HEK293 (cell line): ENCODE data around the gene PRKAG2.
"Not testable (repeated sequence)": the region's sequence is repeated elsewhere in the genome, so short reads cannot be mapped to it uniquely, and the experiment has no call there.

Source experiments
- CTCF ChIA-PET: fragments of 350-600 bp; formaldehyde crosslinking; extraction: SDS; loops from one replicate; lab custom pipeline; 2021; ENCODE audit warnings: antibody characterized with exemption; lab: Yijun Ruan, JAX
- POLR2A ChIA-PET: fragments of 300-600 bp; formaldehyde crosslinking; extraction: SDS; loops from one replicate; lab custom pipeline; 2020; ENCODE audit warnings: antibody characterized with exemption, inconsistent platforms; lab: Yijun Ruan, JAX
- H3K27ac ChIP-seq: fragments of 200-500 bp; sonication (Bioruptor generic); 2 replicates; pipeline ENCODE4 v1.5.1; 2014; ENCODE audit warnings: low read depth, low read length, control low read depth, inconsistent platforms; ENCODE audit errors: extremely low read depth
- H3K36me3 ChIP-seq, 2 experiments: fragments of 200-500 bp in 1 of 2; sonication (Bioruptor generic) in 1 of 2; 1 replicate in 1 of 2; 2 replicates in 1 of 2; pipeline ENCODE4 v1.5.1; 2014 to 2017; ENCODE audit warnings: inconsistent platforms in 2 of 2, low read length in 2 of 2; ENCODE audit not compliant: control insufficient read depth in 2 of 2, insufficient read depth in 1 of 2
- H3K4me1 ChIP-seq: fragments of 200-500 bp; sonication (Bioruptor generic); 2 replicates; pipeline ENCODE4 v1.5.1; 2014; ENCODE audit warnings: mild to moderate bottlenecking, low read length, inconsistent platforms; ENCODE audit not compliant: control insufficient read depth, insufficient read depth
- H3K4me3 ChIP-seq: 2 replicates; pipeline ENCODE4 v1.5.1; 2011; ENCODE audit warnings: low read depth, mild to moderate bottlenecking, control low read depth, low read length, moderate library complexity
- H3K9me3 ChIP-seq: fragments of 200-500 bp; sonication (Bioruptor generic); 2 replicates; pipeline ENCODE4 v1.5.1; 2014; ENCODE audit warnings: low read depth, low read length, inconsistent platforms; ENCODE audit not compliant: control insufficient read depth, insufficient read depth
- SP7 ChIP-seq: fragments of 450-650 bp; formaldehyde crosslinking; IDR thresholded peaks from 2 replicates; pipeline ENCODE4 v1.5.1; 2016; ENCODE audit warnings: missing biosample characterization, missing genetic modification characterization
- WT1 ChIP-seq: fragments of 450-650 bp; formaldehyde crosslinking; IDR thresholded peaks from 2 replicates; pipeline ENCODE4 v1.5.1; 2016; ENCODE audit warnings: missing biosample characterization, missing genetic modification characterization
- ZFHX2 ChIP-seq: fragments of 450-650 bp; formaldehyde crosslinking; conservative IDR thresholded peaks from 2 replicates; pipeline ENCODE4 v1.5.1; 2016; ENCODE audit warnings: missing biosample characterization, missing genetic modification characterization
- ZNF169 ChIP-seq: fragments of 450-650 bp; formaldehyde crosslinking; IDR thresholded peaks from 2 replicates; pipeline ENCODE4 v1.5.1; 2016; ENCODE audit warnings: missing biosample characterization, missing genetic modification characterization
- ZNF23 ChIP-seq: fragments of 450-650 bp; formaldehyde crosslinking; IDR thresholded peaks from 2 replicates; pipeline ENCODE4 v1.5.1; 2016; ENCODE audit warnings: missing biosample characterization, missing genetic modification characterization, borderline replicate concordance
- ZNF423 ChIP-seq: fragments of 450-650 bp; formaldehyde crosslinking; IDR thresholded peaks from 2 replicates; pipeline ENCODE4 v1.5.1; 2016; ENCODE audit warnings: missing biosample characterization, missing genetic modification characterization
- ZNF670 ChIP-seq: fragments of 450-650 bp; formaldehyde crosslinking; IDR thresholded peaks from 2 replicates; pipeline ENCODE4 v1.5.1; 2016; ENCODE audit warnings: missing biosample characterization, missing genetic modification characterization, low read depth
- ZNF830 ChIP-seq: fragments of 450-650 bp; IDR thresholded peaks from 2 replicates; pipeline ENCODE4 v1.5.0; 2018; ENCODE audit warnings: missing biosample characterization, missing genetic modification characterization, low read depth, mild to moderate bottlenecking, moderate library complexity
- TF ChIP-seq, protein P1 (sequence below): fragments of 450-650 bp; formaldehyde crosslinking; IDR thresholded peaks from 2 replicates; pipeline ENCODE4 v1.5.1; 2016; ENCODE audit warnings: missing biosample characterization, missing genetic modification characterization
- TF ChIP-seq, protein P2 (sequence below): fragments of 450-650 bp; formaldehyde crosslinking; IDR thresholded peaks from 2 replicates; pipeline ENCODE4 v1.5.1; 2016; ENCODE audit warnings: missing biosample characterization, missing genetic modification characterization
- TF ChIP-seq, protein P3 (sequence below): fragments of 450-650 bp; formaldehyde crosslinking; IDR thresholded peaks from 2 replicates; pipeline ENCODE4 v1.5.1; 2017; ENCODE audit warnings: missing biosample characterization, missing genetic modification characterization
- TF ChIP-seq, protein P4 (sequence below): fragments of 450-650 bp; formaldehyde crosslinking; IDR thresholded peaks from 2 replicates; pipeline ENCODE4 v1.5.1; 2017; ENCODE audit warnings: missing biosample characterization, missing genetic modification characterization
- TF ChIP-seq, protein P5 (sequence below): fragments of 450-650 bp; formaldehyde crosslinking; IDR thresholded peaks from 2 replicates; pipeline ENCODE4 v1.5.0; 2017; ENCODE audit warnings: missing biosample characterization, missing genetic modification characterization, borderline replicate concordance
- TF ChIP-seq, protein P6 (sequence below): fragments of 450-650 bp; formaldehyde crosslinking; IDR thresholded peaks from 2 replicates; pipeline ENCODE4 v1.5.1; 2016; ENCODE audit warnings: missing biosample characterization, missing genetic modification characterization

The PRKAG2 gene

DNA sequence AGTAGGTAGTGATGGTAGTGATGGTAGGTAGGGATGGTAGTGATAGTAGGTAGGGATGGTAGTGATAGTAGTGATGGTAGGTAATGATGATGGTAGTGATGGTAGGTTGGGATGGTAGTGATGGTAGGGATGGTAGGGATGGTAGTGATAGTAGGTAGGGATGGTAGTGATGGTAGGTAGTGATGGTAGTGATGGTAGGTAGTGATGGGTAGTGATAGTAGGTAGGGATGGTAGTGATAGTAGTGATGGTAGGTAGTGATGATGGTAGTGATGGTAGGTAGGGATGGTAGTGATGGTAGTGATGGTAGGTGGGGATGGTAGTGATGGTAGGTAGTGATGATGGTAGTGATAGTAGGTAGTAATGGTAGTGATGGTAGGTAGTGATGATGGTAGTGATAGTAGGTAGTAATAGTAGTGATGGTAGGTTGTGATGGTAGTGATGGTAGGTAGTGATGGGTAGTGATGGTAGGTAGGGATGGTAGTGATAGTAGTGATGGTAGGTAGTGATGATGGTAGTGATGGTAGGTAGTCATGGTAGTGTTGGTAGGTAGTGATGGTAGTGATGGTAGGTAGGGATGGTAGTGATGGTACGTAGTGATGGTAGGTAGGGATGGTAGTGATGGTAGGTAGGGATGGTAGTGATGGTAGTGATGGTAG is 35.4 kb downstream of the PRKAG2 start:
- TF ChIP-seq, protein P1, sequence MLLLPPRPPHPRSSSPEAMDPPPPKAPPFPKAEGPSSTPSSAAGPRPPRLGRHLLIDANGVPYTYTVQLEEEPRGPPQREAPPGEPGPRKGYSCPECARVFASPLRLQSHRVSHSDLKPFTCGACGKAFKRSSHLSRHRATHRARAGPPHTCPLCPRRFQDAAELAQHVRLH (tag by site-specific recombination), result peak; percentile 93
- 0 out of 2 replicates have a peak, but pooled peaks have one; percentile 13 for TF ChIP-seq ZNF670
- TF ChIP-seq, protein P2, sequence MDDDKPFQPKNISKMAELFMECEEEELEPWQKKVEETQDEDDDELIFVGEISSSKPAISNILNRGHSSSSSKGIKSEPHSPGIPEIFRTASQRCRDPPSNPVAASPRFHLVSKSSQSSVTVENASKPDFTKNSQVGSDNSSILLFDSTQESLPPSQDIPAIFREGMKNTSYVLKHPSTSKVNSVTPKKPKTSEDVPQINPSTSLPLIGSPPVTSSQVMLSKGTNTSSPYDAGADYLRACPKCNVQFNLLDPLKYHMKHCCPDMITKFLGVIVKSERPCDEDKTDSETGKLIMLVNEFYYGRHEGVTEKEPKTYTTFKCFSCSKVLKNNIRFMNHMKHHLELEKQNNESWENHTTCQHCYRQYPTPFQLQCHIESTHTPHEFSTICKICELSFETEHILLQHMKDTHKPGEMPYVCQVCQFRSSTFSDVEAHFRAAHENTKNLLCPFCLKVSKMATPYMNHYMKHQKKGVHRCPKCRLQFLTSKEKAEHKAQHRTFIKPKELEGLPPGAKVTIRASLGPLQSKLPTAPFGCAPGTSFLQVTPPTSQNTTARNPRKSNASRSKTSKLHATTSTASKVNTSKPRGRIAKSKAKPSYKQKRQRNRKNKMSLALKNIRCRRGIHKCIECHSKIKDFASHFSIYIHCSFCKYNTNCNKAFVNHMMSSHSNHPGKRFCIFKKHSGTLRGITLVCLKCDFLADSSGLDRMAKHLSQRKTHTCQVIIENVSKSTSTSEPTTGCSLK (tag by site-specific recombination), result 0 out of 2 replicates have a peak, but pooled peaks have one; percentile 40
- H3K9me3 ChIP-seq, H3K36me3 ChIP-seq, H3K27ac ChIP-seq, H3K4me3 ChIP-seq, CTCF ChIA-PET, H3K4me1 ChIP-seq, POLR2A ChIA-PET: not testable (repeated sequence)

DNA sequence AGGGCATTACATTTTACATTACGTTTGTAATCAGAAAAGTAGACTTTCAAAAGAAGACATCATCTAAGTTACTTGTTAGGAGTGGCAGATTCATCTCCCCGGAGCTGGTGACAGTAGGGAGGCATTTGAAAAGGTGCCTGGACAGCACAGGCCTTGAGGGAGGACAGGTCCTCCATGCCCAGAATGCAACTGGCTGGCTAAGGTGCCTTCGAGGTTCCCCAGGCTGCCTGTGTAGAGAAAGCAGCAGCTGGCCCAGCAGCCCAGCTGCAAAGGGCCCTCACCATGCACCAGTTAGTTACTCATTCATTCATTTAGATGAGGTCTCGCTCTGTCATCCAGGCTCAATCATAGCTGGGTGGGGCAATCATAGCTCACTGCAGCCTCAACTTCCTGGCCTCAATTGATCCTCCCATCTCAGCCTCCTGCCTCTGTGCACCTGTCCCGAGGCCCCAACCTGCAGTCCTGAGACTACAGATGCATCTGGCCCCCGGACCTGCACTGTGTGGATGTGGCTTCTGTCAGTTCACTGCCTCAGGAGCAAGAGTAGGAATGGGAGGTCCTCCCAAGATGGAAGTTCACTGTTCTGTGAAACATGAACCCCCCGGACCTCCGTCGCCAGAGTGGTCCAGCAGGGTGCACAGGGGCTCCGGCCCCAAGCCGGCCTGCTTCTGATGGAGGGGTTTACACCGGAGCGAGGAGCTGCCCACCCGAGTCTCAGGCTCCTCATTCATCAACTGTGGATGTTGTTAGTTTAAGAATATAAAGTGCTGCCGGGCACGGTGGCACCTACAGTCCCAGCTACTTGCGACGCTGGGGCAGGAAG is 36.6 kb downstream of the PRKAG2 start:
- Histone ChIP-seq H3K4me1 (no peaks in the 10 kb centered on the region), H3K4me3 (no peak overlapping the region), H3K36me3 (peaks cover 0 to 3% of the 10 kb centered on the region in 2 experiments; a peak in 1 of 3 replicates), H3K9me3 (no peaks in the 10 kb centered on the region), H3K27ac (no peak overlapping the region)
- CTCF ChIA-PET, result interaction anchor here (0.6 kb wide), 1 partner anchor 1064 kb away, joined by 3 read pairs; no protein-coding TSS in a partner anchor
- TF ChIP-seq, protein P3, sequence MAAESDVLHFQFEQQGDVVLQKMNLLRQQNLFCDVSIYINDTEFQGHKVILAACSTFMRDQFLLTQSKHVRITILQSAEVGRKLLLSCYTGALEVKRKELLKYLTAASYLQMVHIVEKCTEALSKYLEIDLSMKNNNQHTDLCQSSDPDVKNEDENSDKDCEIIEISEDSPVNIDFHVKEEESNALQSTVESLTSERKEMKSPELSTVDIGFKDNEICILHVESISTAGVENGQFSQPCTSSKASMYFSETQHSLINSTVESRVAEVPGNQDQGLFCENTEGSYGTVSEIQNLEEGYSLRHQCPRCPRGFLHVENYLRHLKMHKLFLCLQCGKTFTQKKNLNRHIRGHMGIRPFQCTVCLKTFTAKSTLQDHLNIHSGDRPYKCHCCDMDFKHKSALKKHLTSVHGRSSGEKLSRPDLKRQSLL (tag by site-specific recombination), result peak; percentile 83
- no peak for TF ChIP-seq ZFHX2 (tag by site-specific recombination)
- POLR2A ChIA-PET, result no interaction called here

DNA sequence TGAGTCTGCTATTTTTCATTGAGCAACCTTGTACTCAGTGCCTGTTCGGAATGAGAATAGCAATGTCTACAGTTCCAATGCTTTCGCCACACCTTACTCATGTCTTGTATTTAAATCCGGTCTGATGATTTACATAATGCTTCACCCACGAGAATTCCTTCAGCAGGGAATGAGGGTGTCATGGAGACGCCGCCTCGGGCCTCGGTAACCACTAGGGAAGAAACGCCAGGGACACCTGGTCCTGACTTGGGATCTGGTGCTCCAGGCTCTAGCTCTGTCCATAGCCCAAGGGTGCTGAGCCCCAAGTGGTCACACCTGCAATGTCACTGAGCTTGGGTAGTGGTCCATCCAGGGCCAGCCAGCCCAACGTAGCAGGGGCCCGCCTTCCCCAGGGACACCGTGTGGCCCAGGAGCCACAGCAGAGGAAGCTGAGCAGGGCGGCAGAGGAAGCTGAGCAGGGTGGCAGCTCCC is 37.4 kb downstream of the PRKAG2 start:
- H3K9me3 ChIP-seq, result no peaks in the 10 kb centered on the region
- no peak overlapping the region for H3K4me3 ChIP-seq
- H3K36me3 ChIP-seq, result peaks cover 0 to 3% of the 10 kb centered on the region in 2 experiments; a peak in 1 of 3 replicates
- ChIA-PET POLR2A (no interaction called here), CTCF (interaction anchor here (0.6 kb wide), 1 partner anchor 1063 kb away, joined by 3 read pairs; no protein-coding TSS in a partner anchor)
- no peaks in the 10 kb centered on the region for H3K4me1 ChIP-seq
- H3K27ac ChIP-seq, result no peak overlapping the region
- TF ChIP-seq ZNF23 (tag by site-specific recombination), result no peak
- no peak for TF ChIP-seq SP7
- TF ChIP-seq, protein P4, sequence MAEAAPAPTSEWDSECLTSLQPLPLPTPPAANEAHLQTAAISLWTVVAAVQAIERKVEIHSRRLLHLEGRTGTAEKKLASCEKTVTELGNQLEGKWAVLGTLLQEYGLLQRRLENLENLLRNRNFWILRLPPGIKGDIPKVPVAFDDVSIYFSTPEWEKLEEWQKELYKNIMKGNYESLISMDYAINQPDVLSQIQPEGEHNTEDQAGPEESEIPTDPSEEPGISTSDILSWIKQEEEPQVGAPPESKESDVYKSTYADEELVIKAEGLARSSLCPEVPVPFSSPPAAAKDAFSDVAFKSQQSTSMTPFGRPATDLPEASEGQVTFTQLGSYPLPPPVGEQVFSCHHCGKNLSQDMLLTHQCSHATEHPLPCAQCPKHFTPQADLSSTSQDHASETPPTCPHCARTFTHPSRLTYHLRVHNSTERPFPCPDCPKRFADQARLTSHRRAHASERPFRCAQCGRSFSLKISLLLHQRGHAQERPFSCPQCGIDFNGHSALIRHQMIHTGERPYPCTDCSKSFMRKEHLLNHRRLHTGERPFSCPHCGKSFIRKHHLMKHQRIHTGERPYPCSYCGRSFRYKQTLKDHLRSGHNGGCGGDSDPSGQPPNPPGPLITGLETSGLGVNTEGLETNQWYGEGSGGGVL (tag by site-specific recombination), result no peak
- no peak for TF ChIP-seq WT1 (tag by site-specific recombination)
- 0 out of 2 replicates have a peak, but pooled peaks have one; percentile 17 for TF ChIP-seq ZNF423 (tag by site-specific recombination)
- TF ChIP-seq, protein P5, sequence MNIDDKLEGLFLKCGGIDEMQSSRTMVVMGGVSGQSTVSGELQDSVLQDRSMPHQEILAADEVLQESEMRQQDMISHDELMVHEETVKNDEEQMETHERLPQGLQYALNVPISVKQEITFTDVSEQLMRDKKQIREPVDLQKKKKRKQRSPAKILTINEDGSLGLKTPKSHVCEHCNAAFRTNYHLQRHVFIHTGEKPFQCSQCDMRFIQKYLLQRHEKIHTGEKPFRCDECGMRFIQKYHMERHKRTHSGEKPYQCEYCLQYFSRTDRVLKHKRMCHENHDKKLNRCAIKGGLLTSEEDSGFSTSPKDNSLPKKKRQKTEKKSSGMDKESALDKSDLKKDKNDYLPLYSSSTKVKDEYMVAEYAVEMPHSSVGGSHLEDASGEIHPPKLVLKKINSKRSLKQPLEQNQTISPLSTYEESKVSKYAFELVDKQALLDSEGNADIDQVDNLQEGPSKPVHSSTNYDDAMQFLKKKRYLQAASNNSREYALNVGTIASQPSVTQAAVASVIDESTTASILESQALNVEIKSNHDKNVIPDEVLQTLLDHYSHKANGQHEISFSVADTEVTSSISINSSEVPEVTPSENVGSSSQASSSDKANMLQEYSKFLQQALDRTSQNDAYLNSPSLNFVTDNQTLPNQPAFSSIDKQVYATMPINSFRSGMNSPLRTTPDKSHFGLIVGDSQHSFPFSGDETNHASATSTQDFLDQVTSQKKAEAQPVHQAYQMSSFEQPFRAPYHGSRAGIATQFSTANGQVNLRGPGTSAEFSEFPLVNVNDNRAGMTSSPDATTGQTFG, result no peak
- TF ChIP-seq, protein P6, sequence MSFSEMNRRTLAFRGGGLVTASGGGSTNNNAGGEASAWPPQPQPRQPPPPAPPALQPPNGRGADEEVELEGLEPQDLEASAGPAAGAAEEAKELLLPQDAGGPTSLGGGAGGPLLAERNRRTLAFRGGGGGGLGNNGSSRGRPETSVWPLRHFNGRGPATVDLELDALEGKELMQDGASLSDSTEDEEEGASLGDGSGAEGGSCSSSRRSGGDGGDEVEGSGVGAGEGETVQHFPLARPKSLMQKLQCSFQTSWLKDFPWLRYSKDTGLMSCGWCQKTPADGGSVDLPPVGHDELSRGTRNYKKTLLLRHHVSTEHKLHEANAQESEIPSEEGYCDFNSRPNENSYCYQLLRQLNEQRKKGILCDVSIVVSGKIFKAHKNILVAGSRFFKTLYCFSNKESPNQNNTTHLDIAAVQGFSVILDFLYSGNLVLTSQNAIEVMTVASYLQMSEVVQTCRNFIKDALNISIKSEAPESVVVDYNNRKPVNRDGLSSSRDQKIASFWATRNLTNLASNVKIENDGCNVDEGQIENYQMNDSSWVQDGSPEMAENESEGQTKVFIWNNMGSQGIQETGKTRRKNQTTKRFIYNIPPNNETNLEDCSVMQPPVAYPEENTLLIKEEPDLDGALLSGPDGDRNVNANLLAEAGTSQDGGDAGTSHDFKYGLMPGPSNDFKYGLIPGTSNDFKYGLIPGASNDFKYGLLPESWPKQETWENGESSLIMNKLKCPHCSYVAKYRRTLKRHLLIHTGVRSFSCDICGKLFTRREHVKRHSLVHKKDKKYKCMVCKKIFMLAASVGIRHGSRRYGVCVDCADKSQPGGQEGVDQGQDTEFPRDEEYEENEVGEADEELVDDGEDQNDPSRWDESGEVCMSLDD, result no peak
- no peak for TF ChIP-seq ZNF830 (tag by site-specific recombination)
- no peak for TF ChIP-seq ZNF169 (tag by site-specific recombination)
